ENCODE results near the gene HPSE2. TPM values are rescaled to one million over a fixed set of nuclear protein-coding genes. Genes with fewer than 3 reads are reported as not detected.

HPSE2 gene
- total RNA-seq, 1 donor from 2014 or later = not detected

GRCh38 chr10:99125879-99126278 lies 109.8 kb downstream of the HPSE2 start:
- no peak overlapping the region for H3K4me3 ChIP-seq (ENCODE audit: low read depth, low read length)
- DNase-seq (ENCODE audit: low read depth) = no peak
- no peaks in the 10 kb centered on the region for H3K27me3 ChIP-seq (ENCODE audit: control insufficient read depth, insufficient read depth, low read length)
- no peaks in the 10 kb centered on the region for H3K36me3 ChIP-seq (ENCODE audit: control insufficient read depth, insufficient read depth, low read length)
- no peak for TF ChIP-seq CTCF (IDR thresholded peaks at IDR 0.05; ENCODE audit: insufficient read depth, low read length, poor library complexity, severe bottlenecking)

DNA sequence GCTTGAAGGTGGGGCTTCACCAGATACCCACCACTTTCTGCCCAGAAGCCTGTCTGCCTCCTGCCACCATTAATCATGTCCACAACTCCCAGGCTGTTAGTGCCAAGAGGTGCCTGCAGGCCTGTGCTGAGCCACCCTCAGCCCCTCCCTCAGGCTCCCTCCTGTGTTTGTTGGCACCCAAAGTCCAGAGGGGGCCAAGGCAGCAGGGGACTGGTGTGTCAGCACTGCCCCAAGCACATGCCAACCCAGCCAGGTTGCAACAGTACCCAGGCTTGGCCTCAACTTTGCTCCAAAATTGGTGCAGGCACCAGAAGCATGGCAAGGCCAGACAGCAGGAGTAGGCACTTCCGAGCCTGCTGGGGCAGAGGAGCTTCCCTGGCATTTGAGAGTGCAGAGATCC lies 111.3 kb downstream of the HPSE2 start:
- no peaks in the 10 kb centered on the region for H3K36me3 ChIP-seq (ENCODE audit: control insufficient read depth, insufficient read depth, low read length)
- no peak for DNase-seq (ENCODE audit: low read depth)
- H3K4me3 ChIP-seq (ENCODE audit: low read depth, low read length) = no peak overlapping the region
- no peak for TF ChIP-seq CTCF (IDR thresholded peaks at IDR 0.05; ENCODE audit: insufficient read depth, low read length, poor library complexity, severe bottlenecking)
- no peaks in the 10 kb centered on the region for H3K27me3 ChIP-seq (ENCODE audit: control insufficient read depth, insufficient read depth, low read length)

DNA sequence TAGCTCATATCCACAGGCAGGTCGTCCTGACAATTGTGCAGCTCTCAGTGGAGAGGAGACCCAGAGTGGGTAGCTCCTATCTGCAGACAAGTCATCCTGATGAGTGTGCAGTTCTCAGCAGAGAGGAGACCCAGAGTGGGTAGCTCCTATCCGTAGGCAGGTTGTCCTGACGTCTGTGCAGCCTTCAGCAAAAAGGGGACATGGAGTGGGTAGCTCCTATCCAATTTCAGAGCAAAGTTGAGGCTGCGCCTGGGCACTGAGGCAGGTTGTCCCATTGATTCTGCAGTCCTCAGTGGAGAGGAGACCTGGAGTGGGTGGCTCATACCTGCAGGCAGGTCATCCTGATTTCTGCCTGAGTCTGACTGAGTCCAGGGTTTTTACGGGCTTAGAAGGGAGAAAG lies 111.8 kb downstream of the HPSE2 start:
- Histone ChIP-seq H3K36me3 (ENCODE audit: control insufficient read depth, insufficient read depth, low read length) (no peaks in the 10 kb centered on the region), H3K27me3 (ENCODE audit: control insufficient read depth, insufficient read depth, low read length) (no peaks in the 10 kb centered on the region), H3K4me3 (ENCODE audit: low read depth, low read length) (no peak overlapping the region)
- TF ChIP-seq CTCF (IDR thresholded peaks at IDR 0.05; ENCODE audit: insufficient read depth, low read length, poor library complexity, severe bottlenecking) = no peak
- no peak for DNase-seq (ENCODE audit: low read depth)

- no peaks in the 10 kb centered on the region for H3K36me3 ChIP-seq (ENCODE audit: control insufficient read depth, insufficient read depth, low read length)
- no peaks in the 10 kb centered on the region for H3K27me3 ChIP-seq (ENCODE audit: control insufficient read depth, insufficient read depth, low read length)
- no peak overlapping the region for H3K4me3 ChIP-seq (ENCODE audit: low read depth, low read length)
- no peak for DNase-seq (ENCODE audit: low read depth)
- TF ChIP-seq CTCF (IDR thresholded peaks at IDR 0.05; ENCODE audit: insufficient read depth, low read length, poor library complexity, severe bottlenecking) = no peak
These were observed 112.3 kb downstream of the HPSE2 start for GRCh38 chr10:99123336-99123735.

DNA sequence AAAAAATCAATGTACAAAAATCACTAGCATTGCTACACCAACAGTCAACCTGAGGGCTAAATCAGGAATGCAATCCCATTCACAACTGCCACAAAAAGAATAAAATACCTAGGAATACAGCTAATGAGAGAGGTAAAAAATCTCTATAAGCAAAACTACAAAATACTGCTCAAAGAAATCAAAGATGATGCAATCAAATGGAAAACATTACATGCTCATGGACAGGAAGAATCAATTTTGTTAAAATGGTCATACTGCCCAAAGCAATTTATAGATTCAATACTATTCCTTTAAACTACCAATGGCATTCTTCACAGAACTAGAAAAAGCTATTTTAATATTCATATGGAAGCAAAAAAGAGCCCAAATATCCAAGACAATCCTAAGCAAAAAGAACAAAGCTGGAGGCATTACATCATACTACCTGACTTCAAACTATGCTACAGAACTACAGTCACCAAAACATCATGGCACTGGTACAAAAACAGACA lies 116.3 kb downstream of the HPSE2 start:
- DNase-seq (ENCODE audit: low read depth) = no peak

More for the DNA sequence above, 116.3 kb downstream of the HPSE2 start:
- H3K36me3 ChIP-seq (ENCODE audit: control insufficient read depth, insufficient read depth, low read length) = no peaks in the 10 kb centered on the region
- H3K27me3 ChIP-seq (ENCODE audit: control insufficient read depth, insufficient read depth, low read length) = no peaks in the 10 kb centered on the region
- no peak for TF ChIP-seq CTCF (IDR thresholded peaks at IDR 0.05; ENCODE audit: insufficient read depth, low read length, poor library complexity, severe bottlenecking)
- H3K4me3 ChIP-seq (ENCODE audit: low read depth, low read length) = no peak overlapping the region
